ENCODE measurements around the gene BBOX1. TPM values are rescaled to one million over a fixed set of nuclear protein-coding genes. Genes with fewer than 3 reads are reported as not detected.
"Not testable (repeated sequence)": the region's sequence is repeated elsewhere in the genome, so short reads cannot be mapped to it uniquely, and the experiment has no call there.

BBOX1 gene
- polyA plus RNA-seq, 1 donor, result 58.8 TPM

DNA sequence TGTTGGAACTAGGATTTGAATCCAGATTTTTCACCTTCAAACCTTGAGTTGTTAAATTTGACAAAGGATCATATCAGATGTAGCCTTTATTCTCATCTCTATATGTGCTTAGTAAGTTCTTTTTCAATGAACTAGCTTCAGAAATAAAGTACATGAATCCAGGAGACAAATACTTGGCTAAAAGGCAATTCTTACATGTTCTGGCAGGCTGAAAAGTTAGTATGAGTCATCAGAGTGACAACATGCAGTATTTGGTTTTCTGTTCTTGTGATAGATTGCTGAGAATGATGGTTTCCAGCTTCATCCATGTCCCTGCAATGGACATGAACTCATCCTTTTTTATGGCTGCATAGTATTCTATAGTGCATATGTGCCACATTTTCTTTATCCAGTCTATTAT, 40.4 kb downstream of the BBOX1 start:
- DNase-seq, result no peak

DNA sequence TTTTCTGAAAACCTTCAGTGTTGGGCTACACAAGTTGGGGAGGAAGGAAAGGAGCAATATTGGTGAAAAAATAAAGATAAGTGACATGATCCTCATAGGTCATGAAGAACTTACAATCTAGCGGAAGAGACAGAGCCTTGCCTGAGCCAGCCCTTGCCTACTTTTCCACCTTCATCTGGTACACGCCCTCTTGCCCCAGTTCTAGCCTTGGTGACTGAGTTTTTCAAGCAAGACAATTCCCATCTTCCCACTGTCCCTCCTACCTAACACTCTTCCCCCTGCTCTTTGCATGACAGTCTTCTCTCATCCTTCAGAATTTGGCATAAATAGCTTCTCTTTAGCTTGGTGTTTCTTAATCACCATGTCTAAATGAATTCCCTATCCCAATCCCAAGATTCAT, 42.6 kb downstream of the BBOX1 start:
- no peak for DNase-seq

DNA sequence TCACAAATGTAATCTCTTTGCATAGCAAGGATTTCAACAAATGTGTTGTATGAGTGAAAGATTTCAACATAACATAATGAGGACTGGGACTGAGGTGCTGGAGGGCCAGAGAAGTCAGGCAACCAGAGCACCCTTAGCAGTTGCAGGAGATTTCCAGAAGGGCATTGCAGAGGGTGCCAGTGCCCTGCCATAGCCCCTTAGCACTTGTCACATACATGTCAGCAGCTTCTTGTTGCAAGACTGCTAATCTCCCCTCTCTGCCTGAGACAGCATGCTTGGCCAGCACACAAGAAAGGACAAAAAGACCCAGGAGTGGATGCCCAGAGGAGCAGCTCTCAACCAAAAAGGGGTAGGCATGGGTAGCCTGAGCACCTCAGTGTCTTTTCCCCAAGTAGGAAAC, 43.2 kb downstream of the BBOX1 start:
- DNase-seq, result no peak

DNA sequence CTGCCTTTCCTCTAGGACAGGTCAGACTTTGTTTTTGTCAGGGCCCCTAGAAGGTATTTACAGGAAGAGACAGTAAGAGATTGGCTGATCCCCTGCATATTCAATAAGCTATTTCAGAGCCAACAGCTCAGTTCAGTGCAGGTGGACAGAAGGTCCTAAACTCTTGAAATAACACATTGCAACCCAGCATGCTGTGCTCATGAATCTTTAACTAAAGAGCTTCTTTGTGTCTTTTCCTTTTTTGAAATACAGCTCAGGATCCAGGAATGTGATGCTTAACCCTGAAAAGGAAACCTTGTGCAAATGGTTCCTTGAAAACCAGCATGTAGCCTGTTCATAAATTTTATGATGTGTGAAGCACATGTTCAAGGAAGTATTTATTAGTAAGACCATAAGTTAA, 43.9 kb downstream of the BBOX1 start:
- no peak for DNase-seq

DNA sequence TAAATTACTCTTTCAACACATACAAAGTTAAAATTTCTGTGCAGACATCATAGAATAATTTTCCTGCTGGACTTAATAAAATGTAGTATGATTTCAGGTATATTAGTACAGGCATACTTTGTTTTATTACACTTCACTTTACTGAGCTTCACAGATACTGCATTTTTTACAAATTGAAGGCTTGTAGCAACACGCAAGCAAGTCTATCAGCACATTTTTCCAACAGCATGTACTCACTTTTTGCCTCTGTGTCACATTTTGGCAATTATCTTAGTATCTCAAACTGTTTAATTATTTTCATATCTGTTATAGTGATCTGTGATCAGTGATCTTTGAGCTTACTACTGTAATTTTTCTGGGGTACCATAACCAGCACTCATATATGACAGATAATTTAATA, 44.5 kb downstream of the BBOX1 start:
- no peak for DNase-seq

DNA sequence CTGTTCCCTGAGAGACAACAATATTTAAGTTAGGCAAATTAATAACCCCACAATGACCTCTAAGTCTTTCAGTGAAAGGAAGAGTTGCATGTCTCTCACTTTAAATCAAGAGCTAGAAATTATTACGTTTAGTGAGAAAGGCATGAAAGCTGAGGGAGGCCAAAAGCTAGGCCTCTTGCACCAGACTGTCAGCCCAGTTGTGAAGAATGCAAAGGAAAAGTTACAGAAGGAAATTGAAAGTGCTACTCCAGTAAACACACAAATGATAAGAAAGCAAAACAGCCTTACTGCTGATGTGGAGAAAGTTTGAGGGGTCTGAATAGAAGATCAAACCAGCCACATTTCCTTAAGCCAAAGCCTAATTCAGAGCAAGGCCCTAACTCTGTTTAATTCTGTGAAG, 45.0 kb downstream of the BBOX1 start:
- DNase-seq, result no peak

DNA sequence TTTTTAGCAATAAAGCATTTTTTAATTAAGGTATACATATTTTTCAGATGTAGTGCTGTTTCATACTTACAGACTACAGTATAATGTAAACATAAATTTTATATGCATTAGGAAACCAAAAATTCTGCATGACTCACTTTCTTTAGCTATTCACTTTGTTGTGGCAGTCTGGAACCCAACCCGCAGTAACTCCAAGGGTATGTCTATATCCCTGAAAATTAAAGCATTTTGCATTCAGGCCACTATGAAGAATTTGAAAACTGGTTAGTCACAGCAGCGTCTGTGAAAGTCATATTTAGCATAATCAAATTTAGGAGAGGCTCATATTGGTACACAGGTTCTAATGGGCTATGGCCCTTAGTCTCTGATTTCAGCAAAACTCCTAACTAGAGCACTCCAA, 46.8 kb downstream of the BBOX1 start:
- DNase-seq, result no peak

DNA sequence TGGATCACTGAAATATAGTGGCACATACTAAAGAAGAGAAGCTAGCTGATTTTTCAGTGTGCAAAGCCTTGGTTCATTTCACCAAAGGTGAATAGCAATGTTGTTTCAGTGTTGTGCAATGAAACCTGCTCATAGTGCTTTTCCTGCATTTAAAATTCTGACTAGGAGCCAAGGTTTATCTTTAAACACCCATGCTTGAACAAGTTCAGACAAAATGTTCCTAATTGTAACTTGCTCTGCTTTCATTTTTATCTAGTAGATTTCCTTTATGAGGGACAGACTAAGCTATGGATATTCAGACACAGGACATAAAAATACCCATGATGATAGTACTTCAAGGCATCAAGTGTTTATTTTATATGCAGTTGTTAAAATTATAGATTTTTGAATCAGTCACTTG, 47.7 kb downstream of the BBOX1 start:
- DNase-seq, result no peak

DNA sequence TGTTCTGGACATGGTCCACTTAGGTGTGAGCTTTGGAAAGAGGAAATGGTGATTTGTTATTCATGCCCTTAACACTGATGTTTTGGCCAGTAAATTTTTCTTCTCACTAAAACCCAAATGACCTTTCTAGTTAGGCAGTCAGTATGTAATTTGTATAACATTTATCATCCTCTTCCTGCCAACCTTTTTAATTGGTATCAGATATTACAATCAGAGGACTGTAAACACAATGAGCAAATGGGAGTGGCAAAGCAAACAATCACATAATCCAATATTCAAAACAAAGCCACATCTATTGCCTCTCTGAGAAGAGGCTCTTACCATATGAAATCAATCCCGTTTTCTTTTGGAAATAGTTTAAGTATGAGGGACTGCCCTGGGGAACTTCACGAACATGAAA, 49.1 kb downstream of the BBOX1 start:
- no peak for DNase-seq

DNA sequence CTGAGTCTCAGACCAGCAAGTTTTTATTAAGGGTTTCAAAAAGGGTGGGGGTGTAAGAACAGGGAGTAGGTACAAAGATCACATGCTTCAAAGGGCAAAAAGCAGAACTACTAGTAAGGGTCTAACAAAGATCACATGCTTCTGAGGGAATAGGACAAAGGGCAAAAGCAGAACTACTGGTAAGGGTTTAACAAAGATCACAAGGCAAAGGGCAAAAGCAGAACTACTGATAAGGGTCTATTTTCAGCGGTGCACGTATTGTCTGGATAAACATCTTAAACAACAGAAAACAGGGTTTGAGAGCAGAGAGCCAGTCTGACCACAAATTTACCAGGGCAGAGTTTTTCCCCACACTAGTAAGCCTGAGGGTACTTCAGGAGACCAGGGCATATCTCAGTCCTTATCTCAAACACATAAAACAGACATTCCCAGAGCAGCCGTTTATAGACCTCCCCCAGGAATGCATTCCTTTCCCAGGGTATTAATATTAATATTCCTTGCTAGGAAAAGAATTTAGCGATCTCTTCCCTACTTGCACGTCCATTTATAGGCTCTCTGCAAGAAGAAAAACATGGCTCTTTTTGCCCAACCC, 49.8 kb downstream of the BBOX1 start:
- DNase-seq, result not testable (repeated sequence)

DNA sequence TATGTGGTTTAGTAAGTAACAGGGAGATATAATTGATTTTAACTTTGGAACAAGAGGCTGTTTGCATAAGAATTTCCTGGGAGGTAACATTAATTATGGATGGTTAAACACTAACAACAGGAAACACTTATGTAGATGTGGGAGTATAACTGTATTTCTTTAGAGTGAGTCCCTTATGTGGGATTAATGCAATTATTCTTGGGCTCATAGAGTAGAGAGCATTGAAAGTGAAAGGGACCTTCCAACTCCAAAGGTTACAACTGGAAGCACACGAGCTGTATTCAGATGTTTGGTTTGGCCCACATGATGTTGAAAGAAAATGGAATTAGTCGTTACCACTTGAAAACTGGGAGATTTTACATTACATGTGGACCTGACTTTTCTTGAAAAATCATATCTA, 53.5 kb downstream of the BBOX1 start:
- no peak for DNase-seq

DNA sequence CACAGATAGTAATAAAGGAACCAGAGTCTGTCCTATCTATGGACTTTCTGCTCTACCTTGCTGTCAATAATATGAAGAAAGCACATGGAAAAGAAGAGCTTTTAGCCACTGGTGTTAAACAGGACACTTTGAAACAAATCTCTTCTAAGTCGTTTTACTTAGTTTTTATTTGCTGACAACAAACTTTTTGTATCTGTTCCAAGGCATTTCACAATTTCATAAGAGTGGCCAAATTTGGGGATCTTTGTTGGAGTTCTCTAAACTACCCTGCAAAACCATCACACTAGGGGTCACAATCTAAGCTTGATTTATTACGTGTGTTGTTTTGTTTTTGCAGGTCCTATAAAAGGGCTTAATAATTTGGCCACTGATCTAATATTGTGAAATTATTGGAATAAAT, 54.4 kb downstream of the BBOX1 start:
- no peak for DNase-seq

DNA sequence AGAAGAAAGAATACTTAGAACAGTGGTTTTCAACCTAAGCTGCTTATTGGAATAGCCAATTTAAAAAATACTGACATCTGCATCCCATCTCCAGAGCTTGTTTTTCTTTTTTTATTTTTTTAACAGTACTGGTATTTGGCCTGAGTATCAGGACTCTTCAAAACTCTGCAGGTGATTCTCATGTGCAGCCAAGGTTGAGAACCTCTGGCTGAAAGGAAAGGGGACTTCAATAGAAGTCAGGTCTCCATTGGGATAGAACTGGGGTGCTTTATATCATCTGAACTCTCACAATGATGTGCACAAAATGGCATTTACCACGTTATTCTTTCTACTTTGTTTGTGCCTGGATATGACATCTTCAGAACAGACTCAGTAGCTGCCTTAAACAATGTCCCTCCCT, 55.3 kb downstream of the BBOX1 start:
- DNase-seq, result no peak

DNA sequence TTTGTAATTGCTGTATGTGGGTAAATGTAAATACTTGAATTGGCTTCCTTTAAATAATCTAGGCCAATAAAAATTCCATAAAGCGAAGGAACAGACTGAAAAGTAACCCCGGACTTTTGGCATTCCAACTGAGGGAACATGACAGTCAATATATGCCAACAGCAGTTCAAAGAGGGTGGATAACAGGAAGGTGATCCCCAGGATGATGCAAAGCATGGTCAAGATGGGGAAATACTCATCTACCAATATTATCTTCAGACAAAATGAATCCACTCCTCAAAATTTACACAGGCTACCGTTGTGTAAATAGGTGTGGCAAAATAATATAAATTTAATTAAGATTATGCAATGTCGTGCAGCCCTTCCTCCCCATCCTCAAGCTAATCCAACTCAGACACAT, 56.9 kb downstream of the BBOX1 start:
- no peak for DNase-seq

DNA sequence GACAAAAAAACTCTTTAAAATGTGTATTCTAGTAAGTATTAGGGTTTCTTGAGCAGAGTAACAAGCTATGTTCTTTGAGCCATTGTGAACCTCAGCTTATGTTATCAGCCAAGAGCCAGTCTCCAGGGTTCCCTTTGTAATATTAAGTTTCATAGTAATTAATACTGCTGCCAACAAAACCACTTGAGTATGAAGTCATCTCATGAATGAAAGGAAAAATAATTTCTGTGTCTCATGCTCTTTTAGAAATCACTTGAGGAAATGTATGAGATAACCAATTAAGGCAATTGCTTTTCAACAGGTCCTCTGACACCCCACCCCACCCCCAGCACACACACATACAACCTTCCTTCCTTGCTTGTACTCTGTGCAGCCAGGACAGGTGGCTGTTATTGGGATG, 59.9 kb downstream of the BBOX1 start:
- DNase-seq, result no peak

DNA sequence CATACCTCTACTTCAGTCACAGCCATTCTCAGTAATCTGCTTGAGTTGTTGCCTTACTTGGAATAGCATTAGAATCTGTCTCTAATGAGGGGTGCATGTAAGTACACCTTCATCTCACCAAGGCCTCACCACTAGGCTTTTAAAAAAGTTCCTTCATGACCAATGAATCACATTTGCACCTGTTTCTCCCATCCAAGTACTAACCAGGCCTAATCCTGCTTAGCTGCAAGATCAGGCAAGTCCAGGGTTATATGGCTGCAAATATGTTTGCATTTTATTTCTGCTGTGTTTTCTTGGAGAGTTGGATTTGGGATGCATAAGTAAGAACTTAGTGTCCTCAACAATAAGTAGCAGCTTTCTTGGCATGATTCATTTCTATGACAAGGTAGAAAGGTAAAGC, 66.9 kb downstream of the BBOX1 start:
- DNase-seq, result no peak

DNA sequence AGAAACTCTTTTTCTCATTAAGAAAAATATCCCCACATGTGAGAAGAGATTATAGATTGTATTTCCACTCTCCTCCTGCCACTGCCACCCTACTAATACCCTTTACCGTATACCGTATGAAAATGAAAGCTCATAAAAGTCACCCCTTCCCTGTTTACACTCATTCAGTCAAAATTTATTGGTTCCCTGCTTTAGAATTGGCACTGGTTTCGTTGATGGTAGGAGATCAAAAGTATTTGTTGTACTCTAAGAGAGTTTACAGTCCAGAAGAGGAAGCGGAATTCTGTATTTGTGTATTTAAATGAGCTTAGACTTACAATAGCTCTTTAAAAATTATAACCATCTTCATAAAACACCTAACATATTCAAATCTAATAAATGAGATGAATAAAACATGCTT, 68.2 kb downstream of the BBOX1 start:
- DNase-seq, result no peak

DNA sequence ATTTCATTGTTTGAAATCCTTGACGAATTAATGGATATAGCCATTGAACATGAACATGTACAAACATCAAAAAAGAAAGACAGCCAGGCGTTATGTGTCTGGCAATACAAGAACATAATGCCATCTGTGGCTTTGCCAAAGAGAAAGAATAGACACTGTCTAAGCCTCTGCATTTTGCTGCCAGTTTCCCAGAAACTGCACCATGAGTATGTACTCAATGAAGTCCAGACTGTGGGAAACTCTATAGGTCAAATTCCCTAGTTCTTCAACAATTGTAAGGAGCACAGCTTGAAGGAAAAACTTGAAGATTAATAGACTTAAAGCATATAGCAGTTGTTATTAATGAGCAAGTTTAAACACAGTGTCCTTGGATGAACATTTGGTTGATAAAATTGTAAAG, 71.3 kb downstream of the BBOX1 start:
- no peak for DNase-seq

DNA sequence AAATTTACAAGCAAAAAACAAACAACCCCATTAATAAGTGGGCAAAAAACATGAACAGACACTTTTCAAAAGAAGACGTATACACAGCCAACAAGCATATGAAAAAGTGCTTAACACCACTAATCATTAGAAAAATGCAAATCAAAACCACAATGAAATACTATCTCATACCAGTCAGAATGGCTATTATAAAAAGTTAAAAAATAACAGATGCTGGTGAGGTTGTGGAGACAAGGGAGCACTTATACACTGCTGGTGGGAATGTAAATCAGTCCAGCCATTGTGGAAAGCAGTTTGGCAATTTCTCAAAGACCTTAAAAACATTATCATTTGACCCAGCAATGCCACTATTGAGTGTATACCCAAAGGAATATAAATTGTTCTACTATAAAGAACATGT, 72.3 kb downstream of the BBOX1 start:
- no peak for DNase-seq

DNA sequence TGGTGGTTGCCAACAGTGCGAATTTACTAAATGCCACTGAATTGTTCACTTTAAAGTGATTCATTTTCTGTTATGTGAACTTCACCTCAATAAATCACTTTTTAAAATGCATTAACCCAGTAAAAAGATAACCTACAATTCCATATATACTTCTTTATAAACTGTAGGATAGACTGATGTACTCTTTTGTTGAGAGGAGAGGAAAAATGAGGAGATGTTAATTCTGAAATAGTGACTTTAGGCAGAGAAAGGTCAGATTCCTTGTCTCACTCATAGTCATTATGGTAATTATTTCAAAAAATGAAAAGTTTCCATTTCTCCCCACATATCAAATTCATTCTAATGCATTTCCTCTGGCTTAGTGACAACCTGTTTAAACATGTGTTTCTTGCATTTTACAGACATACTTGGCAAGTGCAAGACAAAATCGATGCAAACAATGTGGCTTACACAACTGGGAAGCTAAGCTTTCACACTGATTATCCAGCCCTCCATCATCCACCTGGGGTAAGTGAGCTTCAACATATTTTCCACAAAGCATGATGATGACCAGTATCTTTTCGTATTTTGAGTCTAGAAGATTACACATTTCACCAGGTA, 74.5 kb downstream of the BBOX1 start:
- DNase-seq, result no peak

DNA sequence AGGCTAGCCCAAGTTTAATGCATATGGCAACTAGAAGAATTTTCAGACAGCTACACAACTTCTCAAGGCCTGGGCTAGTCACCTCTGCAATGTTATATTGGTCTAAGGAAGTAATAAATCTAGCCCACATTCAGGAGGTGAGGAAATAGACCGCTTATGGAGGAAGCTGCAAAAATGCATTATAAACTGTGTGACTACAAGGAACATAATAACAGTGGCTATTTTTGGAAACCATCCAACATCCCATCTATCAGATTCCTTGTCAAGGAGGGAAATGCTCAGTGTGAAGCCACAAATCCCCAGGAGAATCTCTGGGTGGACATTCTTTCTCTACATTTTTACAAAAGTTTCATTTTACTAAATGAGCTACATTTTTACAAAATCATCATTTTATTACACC, 76.1 kb downstream of the BBOX1 start:
- peak; percentile 50 for DNase-seq

DNA sequence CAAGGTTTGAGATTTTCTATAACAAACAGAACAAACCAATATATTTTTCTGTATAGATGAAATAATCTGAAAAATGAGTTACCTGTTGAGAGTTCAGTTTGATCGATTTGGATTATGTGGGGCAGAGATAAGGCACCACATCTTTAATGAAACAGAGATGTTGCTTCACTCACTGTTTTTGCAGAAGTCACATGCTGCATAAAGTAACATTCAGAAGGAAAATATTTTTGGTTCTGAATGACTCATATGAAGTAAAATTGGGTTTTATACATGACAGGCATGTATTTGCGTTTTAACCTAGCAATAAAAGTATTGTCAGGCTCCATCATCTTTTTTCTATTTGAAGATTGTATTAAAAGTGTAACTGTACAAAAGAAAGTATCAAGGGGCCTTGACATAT, 77.8 kb downstream of the BBOX1 start:
- no peak for DNase-seq

DNA sequence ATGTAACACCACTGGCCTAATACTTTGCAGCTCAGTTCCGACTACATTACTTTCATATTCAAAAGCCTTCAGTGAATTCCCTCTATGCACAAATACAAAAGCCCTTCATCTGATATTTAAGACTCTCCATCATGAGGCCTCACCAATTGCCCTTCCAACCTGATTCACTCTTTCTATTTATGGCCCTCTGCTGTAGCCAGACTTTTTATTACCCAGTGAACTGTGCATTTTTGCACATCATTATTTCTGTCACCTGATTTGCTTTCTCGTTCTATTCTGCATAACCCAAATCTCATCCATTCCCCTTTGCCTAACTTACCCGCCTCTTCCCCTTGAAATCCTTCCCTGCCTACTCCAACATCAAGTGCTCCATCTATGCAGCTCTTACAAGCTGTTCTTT, 78.3 kb downstream of the BBOX1 start:
- DNase-seq, result no peak

DNA sequence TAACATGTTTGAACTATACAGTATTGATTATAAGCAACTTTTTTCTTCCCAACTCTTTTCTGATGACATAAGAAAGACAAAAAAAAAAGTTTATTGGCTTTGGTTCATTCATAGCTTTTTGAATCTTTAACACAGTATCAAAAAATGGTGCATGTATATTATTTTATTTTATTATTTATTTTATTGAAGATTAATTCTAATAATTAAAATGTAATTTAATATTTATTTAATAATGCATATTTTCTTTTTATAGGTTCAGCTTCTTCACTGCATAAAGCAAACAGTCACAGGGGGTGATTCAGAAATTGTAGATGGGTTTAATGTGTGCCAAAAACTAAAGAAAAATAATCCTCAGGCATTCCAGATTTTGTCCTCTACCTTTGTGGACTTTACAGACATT, 78.8 kb downstream of the BBOX1 start:
- DNase-seq, result no peak

DNA sequence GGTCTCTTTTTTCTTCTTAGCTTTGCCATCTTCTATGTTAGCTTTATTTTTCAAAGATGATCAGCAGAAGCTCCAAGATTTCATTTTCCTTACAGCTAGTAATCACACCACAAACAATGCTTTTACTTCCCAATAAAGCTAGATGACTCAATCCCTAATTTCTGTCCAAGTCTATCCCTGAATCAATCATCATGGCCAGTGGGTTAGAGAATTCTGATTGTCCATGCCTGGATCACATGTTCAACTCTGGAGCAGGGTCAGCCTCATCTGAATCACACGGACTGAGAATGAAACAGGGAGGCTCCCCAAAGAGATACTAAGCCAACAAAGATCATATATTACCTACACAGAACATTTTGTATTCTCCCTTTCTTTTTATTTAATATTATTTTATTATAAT, 79.6 kb downstream of the BBOX1 start:
- DNase-seq, result no peak
